Stimulated activated CD8-positive, alpha-beta memory T cell treated with anti-CD3 and anti-CD28 coated beads, Interleukin-4, amount 100 ng/mL, for 24 hours (primary cell): ENCODE data around the gene ANKRD11.
"Not testable (repeated sequence)": the region's sequence is repeated elsewhere in the genome, so short reads cannot be mapped to it uniquely, and the experiment has no call there.

Experiments used
- DNase-seq: peaks from one replicate; pipeline ENCODE4 v3.0.0-alpha.2; 2020; ENCODE audit warnings: low read depth

The ANKRD11 gene

GRCh38 chr16:89280546-89281188 is 209.7 kb downstream of the ANKRD11 start:
- DNase-seq: no peak

- DNase-seq: no peak
Observed at GRCh38 chr16:89279666-89280481, 210.5 kb downstream of the ANKRD11 start.

- no peak for DNase-seq
Observed at GRCh38 chr16:89278441-89279240, 211.7 kb downstream of the ANKRD11 start.

GRCh38 chr16:89277641-89278341 is 212.6 kb downstream of the ANKRD11 start:
- DNase-seq: no peak

- DNase-seq: no peak
Observed at GRCh38 chr16:89277049-89277448, 213.3 kb downstream of the ANKRD11 start.

GRCh38 chr16:89275837-89276720 is 214.3 kb downstream of the ANKRD11 start:
- no peak for DNase-seq

GRCh38 chr16:89275284-89275584 is 215.1 kb downstream of the ANKRD11 start:
- no peak for DNase-seq

- DNase-seq: no peak
Observed at GRCh38 chr16:89274561-89275283, 215.6 kb downstream of the ANKRD11 start.

GRCh38 chr16:89273741-89274472 is 216.5 kb downstream of the ANKRD11 start:
- no peak for DNase-seq

GRCh38 chr16:89272631-89273030 is 217.7 kb downstream of the ANKRD11 start:
- no peak for DNase-seq

- no peak for DNase-seq
Observed at GRCh38 chr16:89270666-89271345, 219.6 kb downstream of the ANKRD11 start.

- DNase-seq: no peak
Observed at GRCh38 chr16:89269805-89270665, 220.3 kb downstream of the ANKRD11 start.

GRCh38 chr16:89268987-89269735 is 221.2 kb downstream of the ANKRD11 start:
- no peak for DNase-seq

- DNase-seq: no peak
Observed at GRCh38 chr16:89268585-89268984, 221.8 kb downstream of the ANKRD11 start.

- DNase-seq: not testable (repeated sequence)
Observed at GRCh38 chr16:89267746-89268145, 222.6 kb downstream of the ANKRD11 start.

- DNase-seq: no peak
Observed at GRCh38 chr16:89266521-89267134, 223.7 kb downstream of the ANKRD11 start.

- no peak for DNase-seq
Observed at GRCh38 chr16:89265647-89266046, 224.7 kb downstream of the ANKRD11 start.
